ENCODE data around the gene LINGO3. TPM values are rescaled to one million over a fixed set of nuclear protein-coding genes. Genes with fewer than 3 reads are reported as not detected.
"Not testable (repeated sequence)": the region's sequence is repeated elsewhere in the genome, so short reads cannot be mapped to it uniquely, and the experiment has no call there.

LINGO3 gene
- polyA plus RNA-seq, 1 donor, result not detected

- not testable (repeated sequence) for DNase-seq
Observed at GRCh38 chr19:2281265-2282061, 26.5 kb downstream of the LINGO3 start.

DNA sequence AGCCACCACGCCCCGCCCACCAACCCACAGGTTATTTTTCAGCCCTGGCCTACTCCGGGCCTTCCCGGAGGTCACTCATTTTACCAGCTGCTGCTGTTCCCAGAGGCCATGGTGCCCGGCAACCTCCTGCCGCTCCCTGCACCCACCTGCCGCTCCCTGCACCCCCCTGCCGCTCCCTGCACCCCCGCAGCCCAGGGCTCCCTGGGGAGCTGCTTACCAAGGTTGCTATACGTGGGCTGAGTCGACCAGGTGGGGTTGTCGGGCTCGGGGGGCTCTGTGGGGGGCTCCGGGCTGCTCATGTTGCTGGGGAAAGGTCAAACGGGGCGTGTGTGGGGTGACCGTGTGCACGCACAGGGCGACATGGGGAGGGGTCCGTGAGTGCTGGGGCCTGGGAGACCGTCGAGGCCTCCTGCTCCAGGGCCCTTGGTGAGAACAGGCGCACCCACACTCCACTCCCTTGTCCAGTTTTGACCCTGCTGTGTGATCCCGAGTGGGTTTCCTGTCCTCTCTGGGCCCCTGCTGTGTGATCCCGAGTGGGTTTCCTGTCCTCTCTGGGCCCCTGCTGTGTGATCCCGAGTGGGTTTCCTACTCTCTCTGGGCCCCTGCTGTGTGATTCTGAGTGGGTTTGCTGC is 27.2 kb downstream of the LINGO3 start:
- no peak for DNase-seq

GRCh38 chr19:2278459-2279158 is 29.3 kb downstream of the LINGO3 start:
- DNase-seq, result no peak

DNA sequence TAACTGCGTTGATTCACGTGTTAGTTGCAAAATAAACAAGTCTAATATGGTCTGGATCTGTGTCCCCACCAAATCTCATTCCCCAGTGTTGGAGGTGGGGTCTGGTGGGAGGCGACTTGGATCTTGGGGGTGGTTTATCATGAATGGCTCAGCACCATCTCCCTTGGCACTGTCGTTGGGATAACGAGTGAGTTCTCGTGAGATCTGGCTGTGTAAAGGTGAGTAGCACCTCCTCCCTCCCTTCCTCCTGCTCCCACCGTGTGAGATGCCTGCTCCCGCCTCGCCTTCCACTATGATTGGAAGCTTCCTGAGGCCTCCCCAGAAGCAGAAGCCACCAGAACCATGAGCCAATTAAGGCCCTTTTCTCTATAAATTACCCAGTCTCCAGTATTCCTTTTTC is 30.8 kb downstream of the LINGO3 start:
- no peak for DNase-seq

GRCh38 chr19:2276429-2276986 is 31.4 kb downstream of the LINGO3 start:
- DNase-seq, result no peak

GRCh38 chr19:2275588-2276428 is 32.1 kb downstream of the LINGO3 start:
- no peak for DNase-seq

GRCh38 chr19:2274931-2275535 is 32.9 kb downstream of the LINGO3 start:
- DNase-seq, result no peak

GRCh38 chr19:2274185-2274711 is 33.7 kb downstream of the LINGO3 start:
- DNase-seq, result no peak

GRCh38 chr19:2273356-2274184 is 34.4 kb downstream of the LINGO3 start:
- DNase-seq, result no peak

GRCh38 chr19:2271234-2272103 is 36.5 kb downstream of the LINGO3 start:
- DNase-seq, result no peak

GRCh38 chr19:2270423-2271233 is 37.3 kb downstream of the LINGO3 start:
- no peak for DNase-seq

GRCh38 chr19:2270157-2270422 is 37.9 kb downstream of the LINGO3 start:
- DNase-seq, result no peak

- DNase-seq, result peak; percentile 96
Observed at GRCh38 chr19:2269244-2270156, 38.5 kb downstream of the LINGO3 start.

DNA sequence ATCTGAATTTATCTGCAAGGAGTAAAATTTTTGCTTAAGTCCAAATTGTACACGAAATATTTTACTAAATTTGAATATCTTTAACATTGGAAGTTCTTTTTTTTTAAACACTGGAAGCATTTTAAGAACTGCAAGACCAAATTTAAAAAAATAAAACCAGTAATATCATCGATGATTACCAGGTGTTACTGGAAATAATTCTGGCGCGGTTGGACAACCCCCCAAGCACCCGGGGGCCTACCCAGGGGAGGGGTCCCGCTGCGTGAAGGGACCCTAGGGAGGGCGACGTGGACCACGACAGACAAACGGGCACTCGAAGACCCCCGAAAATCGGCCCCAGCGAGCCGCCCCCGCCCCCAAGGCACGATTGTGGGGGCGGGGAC is 39.1 kb downstream of the LINGO3 start:
- DNase-seq, result no peak

- DNase-seq, result no peak
Observed at GRCh38 chr19:2268480-2268830, 39.5 kb downstream of the LINGO3 start.

- DNase-seq, result no peak
Observed at GRCh38 chr19:2266183-2266993, 41.6 kb downstream of the LINGO3 start.

All from left kidney (tissue), 2 donors.